Esophagus (tissue), 2 donors: Measurements from ENCODE around the gene ZNF283. TPM values are rescaled to one million over a fixed set of nuclear protein-coding genes. Genes with fewer than 3 reads are reported as not detected.

Experiments
- H3K27ac ChIP-seq, 2 donors: one replicate each; pipeline ENCODE4 v1.5.1; 2013; ENCODE audit warnings: low read depth in 2 of 2, mild to moderate bottlenecking in 2 of 2, inconsistent platforms in 1 of 2, low read length in 1 of 2, moderate library complexity in 1 of 2
- H3K27me3 ChIP-seq, 2 donors: one replicate each; pipeline ENCODE4 v1.6.1; 2013; ENCODE audit warnings: low read length in 2 of 2, control low read depth in 1 of 2, mild to moderate bottlenecking in 1 of 2; ENCODE audit not compliant: insufficient read depth in 2 of 2, control insufficient read depth in 1 of 2
- H3K36me3 ChIP-seq, 2 donors: one replicate each; pipeline ENCODE4 v1.6.1; 2013; ENCODE audit warnings: low read length in 1 of 2; ENCODE audit not compliant: control insufficient read depth in 2 of 2, insufficient read depth in 2 of 2
- H3K4me1 ChIP-seq, 2 donors: one replicate each; pipeline ENCODE4 v1.6.1; 2013; ENCODE audit warnings: low read length in 1 of 2; ENCODE audit not compliant: control insufficient read depth in 2 of 2, insufficient read depth in 2 of 2
- H3K4me3 ChIP-seq, 2 donors: one replicate each; pipeline ENCODE4 v1.5.1; 2013; ENCODE audit warnings: low read length in 2 of 2, mild to moderate bottlenecking in 2 of 2, low read depth in 1 of 2, moderate library complexity in 1 of 2
- H3K9me3 ChIP-seq, 2 donors: one replicate each; pipeline ENCODE4 v1.6.1; 2013; ENCODE audit warnings: mild to moderate bottlenecking in 2 of 2, low read depth in 1 of 2, low read length in 1 of 2, moderate library complexity in 1 of 2; ENCODE audit not compliant: control insufficient read depth in 2 of 2, insufficient read depth in 1 of 2
- WGBS, 2 donors: extraction: QIAGEN DNeasy Blood & Tissue Kit; methylation state at CpG; one replicate each; pipeline ENCODE4 v1.1.7; 2013; 5-methylcytosine and 5-hydroxymethylcytosine counted together
- polyA plus RNA-seq, 2 donors: library from polyadenylated mRNA; stranded (reverse); fragments of 200-250 nt; gene quantifications; one replicate each; pipeline ENCODE4 v1.2.3, GENCODE V29; 2013
- donor health status: healthy with polysubstance abuse.
- donor health status: Bipolar disorder and iron deficiency.

Gene ZNF283
- polyA plus RNA-seq, 2 donors = 1.6 to 3.2 TPM

GRCh38 chr19:43783636-43784035 is 43.5 kb upstream of the ZNF283 start:
- 81% methylated on average over 8 of the region's 8 CpGs for WGBS, 2 donors
- peaks cover 5 to 30% of the 10 kb centered on the region in 2 donors for H3K4me1 ChIP-seq
- no peaks in the 10 kb centered on the region for H3K9me3 ChIP-seq
- no peaks in the 10 kb centered on the region for H3K36me3 ChIP-seq
- peak overlapping the region in 1 of 2 donors; percentile 69 for H3K27ac ChIP-seq
- H3K27me3 ChIP-seq = no peaks in the 10 kb centered on the region
- no peak overlapping the region for H3K4me3 ChIP-seq

- Histone ChIP-seq H3K4me3 (no peak overlapping the region), H3K36me3 (no peaks in the 10 kb centered on the region), H3K27ac (peak overlapping the region; percentile 40 to 69), H3K27me3 (no peaks in the 10 kb centered on the region), H3K9me3 (no peaks in the 10 kb centered on the region), H3K4me1 (peaks cover 5 to 30% of the 10 kb centered on the region in 2 donors)
- 30 to 42% methylated on average over 4 of the region's 4 CpGs for WGBS, 2 donors
Measured at GRCh38 chr19:43784241-43784980, 42.7 kb upstream of the ZNF283 start.

GRCh38 chr19:43784981-43785808 is 41.9 kb upstream of the ZNF283 start:
- Histone ChIP-seq H3K27me3 (no peaks in the 10 kb centered on the region), H3K27ac (peak overlapping the region; percentile 40 to 69), H3K36me3 (no peaks in the 10 kb centered on the region), H3K4me3 (no peak overlapping the region), H3K4me1 (peaks cover 5 to 30% of the 10 kb centered on the region in 2 donors), H3K9me3 (no peaks in the 10 kb centered on the region)
- 6 to 9% methylated on average over 10 of the region's 10 CpGs for WGBS, 2 donors

GRCh38 chr19:43786665-43787064 is 40.5 kb upstream of the ZNF283 start:
- H3K27ac ChIP-seq = no peak overlapping the region
- WGBS, 2 donors = 32 to 46% methylated on average over 1 of the region's 1 CpG
- no peak overlapping the region for H3K4me3 ChIP-seq

GRCh38 chr19:43789029-43789428 is 38.1 kb upstream of the ZNF283 start:
- Histone ChIP-seq H3K27me3 (no peaks in the 10 kb centered on the region), H3K9me3 (no peaks in the 10 kb centered on the region), H3K36me3 (no peaks in the 10 kb centered on the region), H3K4me3 (no peak overlapping the region), H3K4me1 (peaks cover 5 to 7% of the 10 kb centered on the region in 2 donors), H3K27ac (no peak overlapping the region)
- WGBS, 2 donors = 4 to 13% methylated on average over 3 of the region's 3 CpGs

More at GRCh38 chr19:43786665-43787064, 40.5 kb upstream of the ZNF283 start:
- H3K9me3 ChIP-seq = no peaks in the 10 kb centered on the region
- H3K36me3 ChIP-seq = no peaks in the 10 kb centered on the region
- peaks cover 5 to 21% of the 10 kb centered on the region in 2 donors for H3K4me1 ChIP-seq
- H3K27me3 ChIP-seq = no peaks in the 10 kb centered on the region

- Histone ChIP-seq H3K27ac (no peak overlapping the region), H3K4me3 (no peak overlapping the region), H3K36me3 (no peaks in the 10 kb centered on the region), H3K9me3 (no peaks in the 10 kb centered on the region), H3K27me3 (no peaks in the 10 kb centered on the region), H3K4me1 (no peaks in the 10 kb centered on the region)
- WGBS, 2 donors = 24 to 42% methylated on average over 3 of the region's 3 CpGs
Measured at GRCh38 chr19:43790587-43790986, 36.5 kb upstream of the ZNF283 start.

GRCh38 chr19:43797118-43797517 is 30.0 kb upstream of the ZNF283 start:
- 42 to 67% methylated on average over 6 of the region's 6 CpGs for WGBS, 2 donors
- Histone ChIP-seq H3K36me3 (no peaks in the 10 kb centered on the region), H3K27ac (no peak overlapping the region), H3K27me3 (no peaks in the 10 kb centered on the region), H3K4me3 (no peak overlapping the region), H3K9me3 (no peaks in the 10 kb centered on the region), H3K4me1 (peaks cover 0 to 9% of the 10 kb centered on the region in 2 donors)

- no peaks in the 10 kb centered on the region for H3K36me3 ChIP-seq
- H3K4me3 ChIP-seq = no peak overlapping the region
- H3K4me1 ChIP-seq = peaks cover 0 to 9% of the 10 kb centered on the region in 2 donors
- H3K27me3 ChIP-seq = no peaks in the 10 kb centered on the region
- H3K9me3 ChIP-seq = no peaks in the 10 kb centered on the region
- H3K27ac ChIP-seq = no peak overlapping the region
- WGBS, 2 donors = 91% methylated on average over 7 of the region's 7 CpGs
Measured at GRCh38 chr19:43797556-43797955, 29.6 kb upstream of the ZNF283 start.

- Histone ChIP-seq H3K27ac (peak overlapping the region in 1 of 2 donors; percentile 83), H3K4me1 (peaks cover 0 to 9% of the 10 kb centered on the region in 2 donors), H3K4me3 (peak overlapping the region; percentile 38 to 72), H3K27me3 (no peaks in the 10 kb centered on the region), H3K36me3 (no peaks in the 10 kb centered on the region), H3K9me3 (no peaks in the 10 kb centered on the region)
- 35 to 36% methylated on average over 5 of the region's 5 CpGs for WGBS, 2 donors
Measured at GRCh38 chr19:43798026-43798545, 29.0 kb upstream of the ZNF283 start.
